HCT116 (cell line): ENCODE results near the gene CASP9.

Experiments used
- CEBPB ChIP-seq: IDR thresholded peaks from 2 replicates; pipeline ENCODE4 v1.6.1; 2012; ENCODE audit warnings: low read depth
- ELF1 ChIP-seq: IDR thresholded peaks from 2 replicates; pipeline ENCODE4 v1.6.1; 2012; ENCODE audit warnings: low read depth, borderline replicate concordance
- EZH2 ChIP-seq: fragments of 200-600 bp; sonication (generic); IDR thresholded peaks from 2 replicates; pipeline ENCODE4 v1.6.1; 2017; ENCODE audit warnings: antibody characterized with exemption, mixed run types
- POLR2A ChIP-seq: IDR thresholded peaks from 2 replicates; pipeline ENCODE4 v1.7.0; 2011; ENCODE audit warnings: borderline replicate concordance; ENCODE audit not compliant: insufficient read depth, insufficient read length; ENCODE audit errors: extremely low read depth
- POLR2AphosphoS5 ChIP-seq: IDR thresholded peaks from 2 replicates; pipeline ENCODE4 v1.6.1; 2011; ENCODE audit warnings: mild to moderate bottlenecking, low read depth, low read length, moderate library complexity
- RAD21 ChIP-seq: IDR thresholded peaks from 2 replicates; pipeline ENCODE4 v1.6.1; 2012; ENCODE audit warnings: low read depth, mild to moderate bottlenecking
- SIN3A ChIP-seq: IDR thresholded peaks from 2 replicates; pipeline ENCODE4 v1.6.1; 2012; ENCODE audit warnings: low read depth
- YY1 ChIP-seq: IDR thresholded peaks from 2 replicates; pipeline ENCODE4 v1.6.1; 2011; ENCODE audit warnings: low read length, low read depth, moderate library complexity, mild to moderate bottlenecking; ENCODE audit not compliant: insufficient replicate concordance; ENCODE audit errors: extremely low read depth
- ZNF274 ChIP-seq: fragments of 200-500 bp; sonication (Bioruptor generic); IDR thresholded peaks from 2 replicates; pipeline ENCODE4 v1.6.1; 2014; ENCODE audit warnings: mild to moderate bottlenecking, low read depth, low read length, inconsistent platforms
- TF ChIP-seq, protein P1 (sequence below), 3 experiments: fragments of 200-600 bp in 1 of 3; sonication (generic) in 1 of 3; IDR thresholded peaks in 2 of 3; conservative IDR thresholded peaks in 1 of 3; 2 replicates each; pipeline ENCODE4 v1.5.1; 2012 to 2017; ENCODE audit warnings: low read depth in 2 of 3, low read length in 2 of 3, antibody characterized with exemption in 1 of 3, borderline replicate concordance in 1 of 3, control low read depth in 1 of 3, mild to moderate bottlenecking in 1 of 3, mixed read lengths in 1 of 3, mixed run types in 1 of 3, moderate library complexity in 1 of 3; ENCODE audit not compliant: insufficient read depth in 1 of 3
- TF ChIP-seq, protein P2 (sequence below): IDR thresholded peaks from 2 replicates; pipeline ENCODE4 v1.6.1; 2011; ENCODE audit warnings: mild to moderate bottlenecking, low read length, moderate library complexity; ENCODE audit not compliant: insufficient replicate concordance; ENCODE audit errors: extremely low read depth
- TF ChIP-seq, protein P3 (sequence below): IDR thresholded peaks from 2 replicates; pipeline ENCODE4 v1.6.1; 2012; ENCODE audit warnings: low read depth

DNA sequence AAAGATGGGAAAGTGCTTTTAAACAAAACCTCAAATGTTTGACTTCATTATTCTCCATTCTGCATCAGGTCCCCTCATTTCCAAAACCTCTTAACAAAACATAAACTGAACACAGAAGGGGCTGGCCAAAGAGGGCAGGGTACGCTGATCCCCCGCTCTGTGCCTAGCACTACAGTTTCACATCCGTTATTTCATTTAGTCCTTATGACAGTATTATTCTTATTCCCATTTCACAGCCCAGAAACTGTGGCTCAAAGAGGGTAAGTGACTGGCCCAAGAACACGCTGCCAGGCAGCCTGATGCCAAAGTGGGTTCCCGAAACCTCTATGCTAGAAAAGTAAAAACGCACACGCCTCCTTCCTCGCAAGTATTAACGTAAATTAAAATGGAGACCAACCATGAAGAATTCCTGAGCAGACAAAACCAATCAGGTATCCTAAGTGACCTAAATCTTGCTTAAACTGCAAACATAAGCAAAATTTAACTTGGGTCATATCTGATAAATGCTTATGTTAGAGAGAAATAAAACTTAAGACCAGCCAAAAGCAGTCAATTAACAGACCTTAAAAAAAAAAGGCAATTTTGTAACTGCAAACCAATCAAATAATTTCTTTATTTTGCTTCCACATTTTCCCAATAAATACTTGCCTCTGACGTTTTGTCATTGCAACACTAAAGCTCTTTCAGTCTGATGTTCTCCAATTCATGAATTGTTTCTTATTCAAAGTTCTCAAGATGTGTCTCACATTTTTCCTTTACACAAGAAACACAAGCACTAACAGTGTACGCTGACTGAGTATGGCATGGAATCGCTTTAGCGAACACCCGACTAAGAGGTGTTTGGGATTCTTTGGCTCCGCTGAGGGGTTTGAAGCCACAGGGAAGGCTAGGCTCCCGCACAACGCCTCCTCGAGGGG lies 653 bp downstream of the CASP9 start:
- TF ChIP-seq ELF1 (no peak), EZH2 (no peak), SIN3A (no peak; the same call in 1 of the 2 replicates), POLR2A (no peak), RAD21 (no peak), YY1 (no peak), ZNF274 (no peak), CEBPB (no peak), POLR2AphosphoS5 (no peak)
- TF ChIP-seq, protein P1, sequence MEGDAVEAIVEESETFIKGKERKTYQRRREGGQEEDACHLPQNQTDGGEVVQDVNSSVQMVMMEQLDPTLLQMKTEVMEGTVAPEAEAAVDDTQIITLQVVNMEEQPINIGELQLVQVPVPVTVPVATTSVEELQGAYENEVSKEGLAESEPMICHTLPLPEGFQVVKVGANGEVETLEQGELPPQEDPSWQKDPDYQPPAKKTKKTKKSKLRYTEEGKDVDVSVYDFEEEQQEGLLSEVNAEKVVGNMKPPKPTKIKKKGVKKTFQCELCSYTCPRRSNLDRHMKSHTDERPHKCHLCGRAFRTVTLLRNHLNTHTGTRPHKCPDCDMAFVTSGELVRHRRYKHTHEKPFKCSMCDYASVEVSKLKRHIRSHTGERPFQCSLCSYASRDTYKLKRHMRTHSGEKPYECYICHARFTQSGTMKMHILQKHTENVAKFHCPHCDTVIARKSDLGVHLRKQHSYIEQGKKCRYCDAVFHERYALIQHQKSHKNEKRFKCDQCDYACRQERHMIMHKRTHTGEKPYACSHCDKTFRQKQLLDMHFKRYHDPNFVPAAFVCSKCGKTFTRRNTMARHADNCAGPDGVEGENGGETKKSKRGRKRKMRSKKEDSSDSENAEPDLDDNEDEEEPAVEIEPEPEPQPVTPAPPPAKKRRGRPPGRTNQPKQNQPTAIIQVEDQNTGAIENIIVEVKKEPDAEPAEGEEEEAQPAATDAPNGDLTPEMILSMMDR (IDR thresholded peaks at IDR 0.05 in 2 of 3, conservative IDR thresholded peaks at IDR 0.05 in 1 of 3; ENCODE audit: borderline replicate concordance in 1 of 3, insufficient read depth in 1 of 3, low read depth in 2 of 3, low read length in 2 of 3), result no peak
- TF ChIP-seq, protein P2, sequence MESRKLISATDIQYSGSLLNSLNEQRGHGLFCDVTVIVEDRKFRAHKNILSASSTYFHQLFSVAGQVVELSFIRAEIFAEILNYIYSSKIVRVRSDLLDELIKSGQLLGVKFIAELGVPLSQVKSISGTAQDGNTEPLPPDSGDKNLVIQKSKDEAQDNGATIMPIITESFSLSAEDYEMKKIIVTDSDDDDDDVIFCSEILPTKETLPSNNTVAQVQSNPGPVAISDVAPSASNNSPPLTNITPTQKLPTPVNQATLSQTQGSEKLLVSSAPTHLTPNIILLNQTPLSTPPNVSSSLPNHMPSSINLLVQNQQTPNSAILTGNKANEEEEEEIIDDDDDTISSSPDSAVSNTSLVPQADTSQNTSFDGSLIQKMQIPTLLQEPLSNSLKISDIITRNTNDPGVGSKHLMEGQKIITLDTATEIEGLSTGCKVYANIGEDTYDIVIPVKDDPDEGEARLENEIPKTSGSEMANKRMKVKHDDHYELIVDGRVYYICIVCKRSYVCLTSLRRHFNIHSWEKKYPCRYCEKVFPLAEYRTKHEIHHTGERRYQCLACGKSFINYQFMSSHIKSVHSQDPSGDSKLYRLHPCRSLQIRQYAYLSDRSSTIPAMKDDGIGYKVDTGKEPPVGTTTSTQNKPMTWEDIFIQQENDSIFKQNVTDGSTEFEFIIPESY, result no peak
- TF ChIP-seq, protein P3, sequence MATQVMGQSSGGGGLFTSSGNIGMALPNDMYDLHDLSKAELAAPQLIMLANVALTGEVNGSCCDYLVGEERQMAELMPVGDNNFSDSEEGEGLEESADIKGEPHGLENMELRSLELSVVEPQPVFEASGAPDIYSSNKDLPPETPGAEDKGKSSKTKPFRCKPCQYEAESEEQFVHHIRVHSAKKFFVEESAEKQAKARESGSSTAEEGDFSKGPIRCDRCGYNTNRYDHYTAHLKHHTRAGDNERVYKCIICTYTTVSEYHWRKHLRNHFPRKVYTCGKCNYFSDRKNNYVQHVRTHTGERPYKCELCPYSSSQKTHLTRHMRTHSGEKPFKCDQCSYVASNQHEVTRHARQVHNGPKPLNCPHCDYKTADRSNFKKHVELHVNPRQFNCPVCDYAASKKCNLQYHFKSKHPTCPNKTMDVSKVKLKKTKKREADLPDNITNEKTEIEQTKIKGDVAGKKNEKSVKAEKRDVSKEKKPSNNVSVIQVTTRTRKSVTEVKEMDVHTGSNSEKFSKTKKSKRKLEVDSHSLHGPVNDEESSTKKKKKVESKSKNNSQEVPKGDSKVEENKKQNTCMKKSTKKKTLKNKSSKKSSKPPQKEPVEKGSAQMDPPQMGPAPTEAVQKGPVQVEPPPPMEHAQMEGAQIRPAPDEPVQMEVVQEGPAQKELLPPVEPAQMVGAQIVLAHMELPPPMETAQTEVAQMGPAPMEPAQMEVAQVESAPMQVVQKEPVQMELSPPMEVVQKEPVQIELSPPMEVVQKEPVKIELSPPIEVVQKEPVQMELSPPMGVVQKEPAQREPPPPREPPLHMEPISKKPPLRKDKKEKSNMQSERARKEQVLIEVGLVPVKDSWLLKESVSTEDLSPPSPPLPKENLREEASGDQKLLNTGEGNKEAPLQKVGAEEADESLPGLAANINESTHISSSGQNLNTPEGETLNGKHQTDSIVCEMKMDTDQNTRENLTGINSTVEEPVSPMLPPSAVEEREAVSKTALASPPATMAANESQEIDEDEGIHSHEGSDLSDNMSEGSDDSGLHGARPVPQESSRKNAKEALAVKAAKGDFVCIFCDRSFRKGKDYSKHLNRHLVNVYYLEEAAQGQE, result no peak
